ENCODE measurements around the gene AKT2. TPM values are rescaled to one million over a fixed set of nuclear protein-coding genes. Genes with fewer than 3 reads are reported as not detected.

Gene AKT2
- total and polyA plus RNA-seq, 9 donors, result 78.4 to 160 (median 112) TPM

GRCh38 chr19:40277356-40278059 is 7.6 kb downstream of the AKT2 start:
- peaks cover 63% of the 10 kb centered on the region for H3K4me1 ChIP-seq (ENCODE audit: insufficient read depth)
- H3K27me3 ChIP-seq, result no peaks in the 10 kb centered on the region
- intact Hi-C loops (cut with DNase I), result no loop called here
- no peaks in the 10 kb centered on the region for H3K9me3 ChIP-seq
- DNase-seq, result peak in 1 of 5 donors; percentile 14
- TF ChIP-seq POLR2A (IDR thresholded peaks at IDR 0.05) (no peak), CTCF (IDR thresholded peaks at IDR 0.05) (no peak), EP300 (IDR thresholded peaks at IDR 0.05) (no peak)
- WGBS, 3 donors, result 71 to 82% (median 76%) methylated on average over 10 of the region's 10 CpGs
- no peak overlapping the region for H3K27ac ChIP-seq
- H3K4me3 ChIP-seq, result no peak overlapping the region
- no peaks in the 10 kb centered on the region for H3K36me3 ChIP-seq

GRCh38 chr19:40274585-40275544 is 10.3 kb downstream of the AKT2 start:
- Histone ChIP-seq H3K27ac (no peak overlapping the region), H3K27me3 (no peaks in the 10 kb centered on the region), H3K4me3 (no peak overlapping the region), H3K9me3 (no peaks in the 10 kb centered on the region), H3K36me3 (no peaks in the 10 kb centered on the region), H3K4me1 (ENCODE audit: insufficient read depth) (peaks cover 40% of the 10 kb centered on the region)
- peak in 1 of 5 donors; percentile 37 for DNase-seq
- WGBS, 3 donors, result 64 to 65% (median 64%) methylated on average over 28 of the region's 28 CpGs
- intact Hi-C loops (cut with DNase I), result no loop called here
- TF ChIP-seq POLR2A (IDR thresholded peaks at IDR 0.05), result no peak
- no peak for TF ChIP-seq EP300 (IDR thresholded peaks at IDR 0.05)
- no peak for TF ChIP-seq CTCF (IDR thresholded peaks at IDR 0.05)

GRCh38 chr19:40273469-40274360 is 11.4 kb downstream of the AKT2 start:
- 59 to 64% (median 63%) methylated on average over 14 of the region's 14 CpGs for WGBS, 3 donors
- no peak for DNase-seq
- H3K4me1 ChIP-seq (ENCODE audit: insufficient read depth), result peaks cover 30% of the 10 kb centered on the region

More at GRCh38 chr19:40273469-40274360, 11.4 kb downstream of the AKT2 start:
- intact Hi-C loops (cut with DNase I), result loop anchor here in 1 of 4 donors (2.0 kb wide), 1 partner anchor 31 kb away; no protein-coding TSS in a partner anchor
- Histone ChIP-seq H3K27me3 (no peaks in the 10 kb centered on the region), H3K36me3 (no peaks in the 10 kb centered on the region), H3K27ac (no peak overlapping the region), H3K4me3 (no peak overlapping the region), H3K9me3 (no peaks in the 10 kb centered on the region)
- no peak for TF ChIP-seq CTCF (IDR thresholded peaks at IDR 0.05)
- TF ChIP-seq POLR2A (IDR thresholded peaks at IDR 0.05), result no peak
- TF ChIP-seq EP300 (IDR thresholded peaks at IDR 0.05), result no peak

Data from ovary (tissue), 9 donors.